ENCODE data around the gene PCDHGA2. TPM values are rescaled to one million over a fixed set of nuclear protein-coding genes. Genes with fewer than 3 reads are reported as not detected.
A peak's percentile ranks its signal among the peaks of the same experiment; 100 is the strongest.
"Not testable (repeated sequence)": the region's sequence is repeated elsewhere in the genome, so short reads cannot be mapped to it uniquely, and the experiment has no call there.

The PCDHGA2 gene
- total RNA-seq, 1 experiment from 2014 or later = 0.12 TPM

DNA sequence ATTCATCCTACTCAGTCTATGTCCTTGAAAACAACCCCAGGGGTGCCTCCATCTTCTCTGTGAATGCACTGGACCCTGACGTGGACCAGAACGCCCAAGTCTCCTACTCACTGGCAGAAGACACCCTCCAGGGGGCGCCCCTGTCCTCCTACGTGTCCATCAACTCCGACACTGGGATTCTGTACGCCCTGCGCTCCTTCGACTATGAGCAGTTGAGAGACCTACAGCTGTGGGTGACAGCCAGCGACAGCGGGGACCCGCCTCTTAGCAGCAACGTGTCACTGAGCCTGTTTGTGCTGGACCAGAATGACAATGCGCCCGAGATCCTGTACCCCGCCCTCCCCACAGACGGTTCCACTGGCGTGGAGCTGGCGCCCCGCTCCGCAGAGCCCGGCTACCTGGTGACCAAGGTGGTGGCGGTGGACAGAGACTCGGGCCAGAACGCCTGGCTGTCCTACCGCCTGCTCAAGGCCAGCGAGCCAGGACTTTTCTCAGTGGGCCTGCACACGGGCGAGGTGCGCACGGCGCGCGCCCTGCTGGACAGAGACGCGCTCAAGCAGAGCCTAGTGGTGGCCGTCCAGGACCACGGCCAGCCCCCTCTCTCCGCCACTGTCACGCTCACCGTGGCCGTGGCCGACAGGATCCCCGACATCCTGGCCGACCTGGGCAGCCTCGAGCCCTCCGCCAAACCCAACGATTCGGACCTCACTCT lies 37.0 kb downstream of the PCDHGA2 start:
- DNase-seq (ENCODE audit: extremely low read depth, low read depth) = not testable (repeated sequence)

DNA sequence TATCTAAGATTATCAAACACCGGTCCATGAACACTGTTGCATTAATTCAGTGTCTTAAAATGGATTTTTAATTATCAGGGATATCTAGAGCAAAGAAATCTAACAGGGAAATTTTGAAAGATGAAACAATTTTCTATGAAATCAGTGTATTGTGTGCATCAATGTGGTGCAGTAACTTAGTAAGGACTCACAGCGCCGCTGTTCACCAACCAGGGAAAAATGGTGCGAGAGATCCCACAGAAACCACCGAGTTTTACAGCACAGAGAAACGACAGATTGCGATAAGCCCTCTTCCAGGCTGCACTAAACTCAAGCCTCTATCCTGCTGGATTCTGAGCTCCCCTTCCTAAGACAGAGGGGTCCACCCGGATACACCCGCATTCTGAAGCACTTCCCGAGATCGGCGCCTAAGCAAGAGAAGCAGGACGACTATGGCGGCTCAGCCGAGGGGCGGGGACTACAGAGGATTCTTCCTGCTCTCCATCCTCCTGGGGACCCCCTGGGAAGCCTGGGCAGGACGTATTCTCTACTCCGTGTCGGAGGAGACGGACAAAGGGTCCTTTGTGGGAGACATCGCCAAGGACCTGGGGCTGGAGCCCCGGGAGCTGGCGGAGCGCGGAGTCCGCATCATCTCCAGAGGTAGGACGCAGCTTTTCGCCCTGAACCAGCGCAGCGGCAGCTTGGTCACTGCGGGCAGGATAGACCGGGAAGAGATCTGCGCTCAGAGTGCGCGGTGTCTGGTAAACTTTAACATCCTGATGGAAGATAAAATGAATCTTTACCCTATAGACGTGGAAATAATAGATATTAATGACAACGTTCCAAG lies 44.1 kb downstream of the PCDHGA2 start, which contains the start of gene PCDHGA7:
Gene PCDHGA7 (plus strand): TSS at position 274 of the 826 bp plus-strand sequence. CDS start 158 bp downstream, at position 432.
- no peak for DNase-seq (ENCODE audit: extremely low read depth, low read depth)

DNA sequence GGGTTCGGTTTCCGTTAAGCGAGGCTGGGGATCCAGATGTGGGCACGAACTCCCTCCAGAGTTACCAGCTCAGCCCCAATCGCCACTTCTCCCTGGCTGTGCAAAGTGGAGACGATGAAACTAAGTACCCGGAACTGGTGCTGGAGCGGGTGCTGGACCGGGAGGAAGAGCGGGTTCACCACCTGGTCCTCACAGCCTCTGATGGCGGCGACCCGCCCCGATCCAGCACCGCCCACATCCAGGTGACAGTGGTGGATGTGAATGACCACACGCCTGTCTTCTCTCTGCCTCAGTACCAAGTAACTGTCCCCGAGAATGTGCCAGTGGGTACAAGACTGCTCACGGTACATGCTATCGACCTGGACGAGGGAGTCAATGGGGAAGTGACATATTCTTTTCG lies 44.8 kb downstream of the PCDHGA2 start:
- DNase-seq (ENCODE audit: extremely low read depth, low read depth) = no peak

DNA sequence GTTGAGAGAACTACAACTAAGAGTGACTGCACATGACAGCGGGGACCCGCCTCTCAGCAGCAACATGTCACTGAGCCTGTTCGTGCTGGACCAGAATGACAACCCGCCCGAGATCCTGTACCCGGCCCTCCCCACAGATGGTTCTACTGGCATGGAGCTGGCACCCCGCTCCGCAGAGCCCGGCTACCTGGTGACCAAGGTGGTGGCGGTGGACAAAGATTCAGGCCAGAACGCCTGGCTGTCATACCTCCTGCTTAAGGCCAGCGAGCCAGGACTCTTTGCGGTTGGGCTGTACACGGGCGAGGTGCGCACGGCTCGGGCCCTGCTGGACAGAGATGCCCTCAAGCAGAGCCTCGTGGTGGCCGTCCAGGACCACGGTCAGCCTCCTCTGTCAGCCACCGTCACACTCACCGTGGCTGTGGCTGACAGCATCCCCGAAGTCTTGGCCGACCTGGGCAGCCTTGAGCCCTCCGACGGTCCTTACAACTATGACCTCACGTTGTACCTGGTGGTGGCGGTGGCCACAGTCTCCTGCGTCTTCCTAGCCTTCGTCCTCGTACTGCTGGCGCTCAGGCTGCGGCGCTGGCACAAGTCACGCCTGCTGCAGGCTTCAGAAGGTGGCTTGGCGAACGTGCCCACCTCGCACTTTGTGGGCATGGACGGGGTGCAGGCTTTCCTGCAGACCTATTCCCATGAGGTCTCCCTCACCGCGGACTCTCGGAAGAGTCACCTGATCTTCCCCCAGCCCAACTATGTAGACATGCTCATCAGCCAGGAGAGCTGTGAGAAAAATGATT lies 46.1 kb downstream of the PCDHGA2 start:
- no peak for DNase-seq (ENCODE audit: extremely low read depth, low read depth)

DNA sequence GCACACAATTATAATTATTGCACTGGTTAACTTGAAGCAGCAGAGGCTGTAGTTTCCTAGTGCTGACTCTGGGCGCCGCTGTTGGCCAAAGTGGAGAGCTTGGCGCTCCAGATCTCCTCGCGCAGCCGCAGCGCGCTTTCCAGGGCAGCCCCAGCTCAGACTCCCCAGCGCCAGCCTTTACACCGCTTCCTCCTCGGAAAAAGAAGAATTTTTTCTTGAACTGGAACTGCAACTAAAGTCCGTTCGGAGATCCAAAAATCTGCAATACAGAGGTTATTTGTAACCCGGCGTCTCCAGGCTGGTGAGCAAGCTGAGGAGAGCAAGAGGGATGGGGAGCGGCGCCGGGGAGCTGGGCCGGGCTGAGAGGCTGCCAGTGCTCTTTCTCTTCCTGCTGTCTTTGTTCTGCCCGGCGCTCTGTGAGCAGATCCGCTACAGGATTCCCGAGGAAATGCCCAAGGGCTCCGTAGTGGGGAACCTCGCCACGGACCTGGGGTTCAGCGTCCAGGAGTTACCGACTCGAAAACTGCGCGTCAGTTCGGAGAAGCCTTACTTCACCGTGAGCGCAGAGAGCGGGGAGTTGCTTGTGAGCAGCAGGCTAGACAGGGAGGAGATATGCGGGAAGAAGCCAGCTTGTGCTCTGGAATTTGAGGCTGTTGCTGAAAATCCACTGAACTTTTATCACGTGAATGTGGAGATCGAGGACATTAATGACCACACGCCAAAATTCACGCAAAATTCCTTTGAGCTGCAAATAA lies 49.2 kb downstream of the PCDHGA2 start, which contains the start of gene PCDHGB4:
Gene PCDHGB4 (plus strand): TSS at position 142 of the 755 bp plus-strand sequence. CDS start 187 bp downstream, at position 329.
- DNase-seq (ENCODE audit: extremely low read depth, low read depth) = peak; percentile 36

DNA sequence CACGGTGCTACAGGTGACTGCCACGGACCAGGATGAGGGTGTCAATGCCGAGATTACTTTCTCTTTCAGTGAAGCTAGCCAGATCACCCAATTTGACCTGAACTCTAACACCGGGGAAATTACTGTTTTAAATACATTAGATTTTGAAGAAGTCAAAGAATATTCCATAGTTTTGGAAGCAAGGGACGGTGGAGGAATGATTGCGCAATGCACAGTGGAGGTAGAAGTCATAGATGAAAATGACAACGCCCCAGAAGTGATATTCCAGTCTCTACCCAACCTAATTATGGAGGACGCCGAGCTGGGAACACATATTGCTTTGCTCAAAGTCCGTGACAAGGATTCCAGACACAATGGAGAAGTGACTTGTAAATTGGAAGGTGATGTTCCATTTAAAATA lies 50.1 kb downstream of the PCDHGA2 start:
- no peak for DNase-seq (ENCODE audit: extremely low read depth, low read depth)

DNA sequence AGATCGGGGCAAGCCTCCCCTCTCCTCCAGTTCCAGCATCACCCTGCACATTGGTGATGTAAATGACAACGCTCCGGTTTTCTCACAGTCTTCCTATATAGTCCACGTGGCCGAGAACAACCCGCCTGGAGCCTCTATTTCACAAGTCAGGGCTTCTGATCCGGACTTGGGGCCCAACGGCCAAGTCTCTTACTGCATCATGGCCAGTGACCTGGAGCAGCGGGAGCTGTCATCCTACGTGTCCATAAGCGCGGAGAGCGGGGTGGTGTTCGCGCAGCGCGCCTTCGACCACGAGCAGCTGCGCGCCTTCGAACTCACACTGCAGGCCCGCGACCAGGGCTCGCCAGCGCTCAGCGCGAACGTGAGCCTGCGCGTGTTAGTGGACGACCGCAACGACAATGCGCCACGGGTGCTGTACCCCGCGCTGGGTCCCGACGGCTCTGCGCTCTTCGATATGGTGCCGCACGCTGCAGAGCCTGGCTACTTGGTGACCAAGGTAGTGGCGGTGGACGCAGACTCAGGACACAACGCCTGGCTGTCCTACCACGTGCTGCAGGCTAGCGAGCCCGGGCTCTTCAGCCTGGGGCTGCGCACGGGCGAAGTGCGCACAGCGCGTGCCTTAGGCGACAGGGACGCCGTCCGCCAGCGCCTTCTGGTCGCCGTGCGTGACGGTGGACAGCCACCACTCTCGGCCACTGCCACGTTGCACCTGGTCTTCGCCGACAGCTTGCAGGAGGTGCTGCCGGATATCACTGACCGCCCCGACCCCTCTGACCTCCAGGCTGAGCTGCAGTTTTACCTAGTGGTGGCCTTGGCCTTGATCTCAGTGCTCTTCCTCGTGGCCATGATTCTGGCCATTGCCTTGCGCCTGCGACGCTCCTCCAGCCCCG lies 50.8 kb downstream of the PCDHGA2 start:
- no peak for DNase-seq (ENCODE audit: extremely low read depth, low read depth)

DNA sequence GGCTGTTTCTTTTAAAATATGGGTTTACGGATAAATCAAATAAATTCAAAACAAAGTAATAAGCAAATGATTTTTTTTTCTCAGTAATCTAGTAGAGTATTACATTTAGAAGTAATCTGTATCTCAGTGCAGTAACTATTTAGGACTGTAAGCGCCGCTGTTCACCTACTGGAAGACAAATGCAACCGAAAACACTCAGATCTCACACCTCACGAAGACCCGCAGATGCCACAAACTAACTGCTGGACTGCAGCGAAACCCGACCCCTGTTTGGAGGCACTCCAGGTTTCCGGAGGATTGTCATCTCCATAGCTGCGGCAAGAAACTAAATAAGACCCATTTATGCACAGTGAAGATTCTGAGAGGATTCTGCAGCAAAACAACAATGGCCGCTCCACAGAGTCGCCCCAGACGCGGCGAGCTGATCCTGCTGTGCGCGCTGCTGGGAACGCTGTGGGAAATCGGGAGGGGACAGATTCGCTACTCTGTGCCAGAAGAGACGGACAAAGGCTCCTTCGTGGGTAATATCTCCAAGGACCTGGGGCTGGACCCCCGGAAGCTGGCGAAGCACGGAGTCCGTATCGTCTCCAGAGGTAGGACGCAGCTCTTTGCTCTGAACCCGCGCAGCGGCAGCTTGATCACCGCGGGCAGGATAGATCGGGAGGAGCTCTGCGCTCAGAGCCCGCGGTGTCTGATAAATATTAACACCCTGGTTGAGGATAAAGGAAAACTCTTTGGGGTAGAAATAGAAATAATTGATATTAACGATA lies 54.1 kb downstream of the PCDHGA2 start, which contains the start of gene PCDHGA8:
Gene PCDHGA8 (plus strand): TSS at position 205 of the 770 bp plus-strand sequence. CDS start 181 bp downstream, at position 386.
- no peak for DNase-seq (ENCODE audit: extremely low read depth, low read depth)

Other genes starting within 250 kb of the PCDHGA2 start
- gene PCDHB2, start 244.1 kb upstream of the PCDHGA2 start, total RNA-seq (2014; rRNA removed; shearing (Covaris generic)) = 0.29 and 0.52 TPM in 2 replicates
- gene PCDHB3, start 238.3 kb upstream of the PCDHGA2 start, total RNA-seq (2014; rRNA removed; shearing (Covaris generic)) = 0.12 and 0.14 TPM in 2 replicates
- not detected in 2 replicates for gene PCDHB4, start 216.9 kb upstream of the PCDHGA2 start, total RNA-seq (2014; rRNA removed; shearing (Covaris generic))
- gene PCDHB5, start 203.6 kb upstream of the PCDHGA2 start, total RNA-seq (2014; rRNA removed; shearing (Covaris generic)) = 0.07 TPM in 1 of 2 replicates, not detected in the other
- not detected in 2 replicates for gene PCDHB6, start 188.7 kb upstream of the PCDHGA2 start, total RNA-seq (2014; rRNA removed; shearing (Covaris generic))
- 0.17 and 0.25 TPM in 2 replicates for gene PCDHB7, start 166.1 kb upstream of the PCDHGA2 start, total RNA-seq (2014; rRNA removed; shearing (Covaris generic))
- 0.14 and 0.22 TPM in 2 replicates for gene PCDHB8, start 161.0 kb upstream of the PCDHGA2 start, total RNA-seq (2014; rRNA removed; shearing (Covaris generic))
- gene PCDHB16, start 156.4 kb upstream of the PCDHGA2 start, total RNA-seq (2014; rRNA removed; shearing (Covaris generic)) = 0.32 and 0.69 TPM in 2 replicates
- gene PCDHB9, start 151.6 kb upstream of the PCDHGA2 start, total RNA-seq (2014; rRNA removed; shearing (Covaris generic)) = 0.40 and 0.69 TPM in 2 replicates
- 0.35 and 0.72 TPM in 2 replicates for gene PCDHB10, start 146.4 kb upstream of the PCDHGA2 start, total RNA-seq (2014; rRNA removed; shearing (Covaris generic))
- 5.4 and 6.0 TPM in 2 replicates for gene PCDHB11, start 139.1 kb upstream of the PCDHGA2 start, total RNA-seq (2014; rRNA removed; shearing (Covaris generic))
- gene PCDHB12, start 130.0 kb upstream of the PCDHGA2 start, total RNA-seq (2014; rRNA removed; shearing (Covaris generic)) = 0.75 and 0.99 TPM in 2 replicates
- gene PCDHB13, start 124.8 kb upstream of the PCDHGA2 start, total RNA-seq (2014; rRNA removed; shearing (Covaris generic)) = 2.2 and 2.5 TPM in 2 replicates
- gene PCDHB14, start 115.4 kb upstream of the PCDHGA2 start, total RNA-seq (2014; rRNA removed; shearing (Covaris generic)) = 2.7 and 2.8 TPM in 2 replicates
- 0.12 and 0.20 TPM in 2 replicates for gene PCDHB15, start 93.4 kb upstream of the PCDHGA2 start, total RNA-seq (2014; rRNA removed; shearing (Covaris generic))
- not detected in 2 replicates for gene SLC25A2, start 34.7 kb upstream of the PCDHGA2 start, total RNA-seq (2014; rRNA removed; shearing (Covaris generic))
- gene TAF7, start 18.0 kb upstream of the PCDHGA2 start, total RNA-seq (2014; rRNA removed; shearing (Covaris generic)) = 91.7 and 130 TPM in 2 replicates
- 0.72 and 1.6 TPM in 2 replicates for gene PCDHGA1, start 8.2 kb upstream of the PCDHGA2 start, total RNA-seq (2014; rRNA removed; shearing (Covaris generic))
- gene PCDHGA3, start 5.1 kb downstream of the PCDHGA2 start, total RNA-seq (2014; rRNA removed; shearing (Covaris generic)) = 0.17 TPM in 1 of 2 replicates, not detected in the other
- 1.1 and 2.6 TPM in 2 replicates for gene PCDHGB1, start 11.3 kb downstream of the PCDHGA2 start, total RNA-seq (2014; rRNA removed; shearing (Covaris generic))
- 0.79 and 1.3 TPM in 2 replicates for gene PCDHGA4, start 16.3 kb downstream of the PCDHGA2 start, total RNA-seq (2014; rRNA removed; shearing (Covaris generic))
- gene PCDHGB2, start 21.2 kb downstream of the PCDHGA2 start, total RNA-seq (2014; rRNA removed; shearing (Covaris generic)) = 1.8 and 2.0 TPM in 2 replicates
- gene PCDHGA5, start 25.4 kb downstream of the PCDHGA2 start, total RNA-seq (2014; rRNA removed; shearing (Covaris generic)) = 0.58 and 0.62 TPM in 2 replicates
- 0.52 and 1.1 TPM in 2 replicates for gene PCDHGB3, start 31.5 kb downstream of the PCDHGA2 start, total RNA-seq (2014; rRNA removed; shearing (Covaris generic))
- 1.1 and 1.2 TPM in 2 replicates for gene PCDHGA6, start 35.1 kb downstream of the PCDHGA2 start, total RNA-seq (2014; rRNA removed; shearing (Covaris generic))
- gene PCDHGA7, start 44.0 kb downstream of the PCDHGA2 start, total RNA-seq (2014; rRNA removed; shearing (Covaris generic)) = 0.54 and 0.55 TPM in 2 replicates
- 5.5 and 5.6 TPM in 2 replicates for gene PCDHGB4, start 48.9 kb downstream of the PCDHGA2 start, total RNA-seq (2014; rRNA removed; shearing (Covaris generic))
- gene PCDHGA8, start 53.9 kb downstream of the PCDHGA2 start, total RNA-seq (2014; rRNA removed; shearing (Covaris generic)) = 0.97 and 1.4 TPM in 2 replicates
- 0.72 and 1.6 TPM in 2 replicates for gene PCDHGB5, start 59.2 kb downstream of the PCDHGA2 start, total RNA-seq (2014; rRNA removed; shearing (Covaris generic))
- gene PCDHGA9, start 64.0 kb downstream of the PCDHGA2 start, total RNA-seq (2014; rRNA removed; shearing (Covaris generic)) = 0.92 and 1.6 TPM in 2 replicates
- gene PCDHGB6, start 69.3 kb downstream of the PCDHGA2 start, total RNA-seq (2014; rRNA removed; shearing (Covaris generic)) = 0.55 and 0.62 TPM in 2 replicates
- 5.1 TPM in 2 replicates for gene PCDHGA10, start 74.2 kb downstream of the PCDHGA2 start, total RNA-seq (2014; rRNA removed; shearing (Covaris generic))
- gene PCDHGB7, start 78.9 kb downstream of the PCDHGA2 start, total RNA-seq (2014; rRNA removed; shearing (Covaris generic)) = 0.79 and 0.89 TPM in 2 replicates
- gene PCDHGA11, start 82.3 kb downstream of the PCDHGA2 start, total RNA-seq (2014; rRNA removed; shearing (Covaris generic)) = 0.52 and 0.87 TPM in 2 replicates
- gene PCDHGA12, start 91.7 kb downstream of the PCDHGA2 start, total RNA-seq (2014; rRNA removed; shearing (Covaris generic)) = 0.20 and 0.42 TPM in 2 replicates
- gene PCDHGC3, start 137.2 kb downstream of the PCDHGA2 start, total RNA-seq (2014; rRNA removed; shearing (Covaris generic)) = 5.9 and 7.0 TPM in 2 replicates
- gene PCDHGC4, start 146.3 kb downstream of the PCDHGA2 start, total RNA-seq (2014; rRNA removed; shearing (Covaris generic)) = 0.12 TPM in 2 replicates
- gene PCDHGC5, start 150.3 kb downstream of the PCDHGA2 start, total RNA-seq (2014; rRNA removed; shearing (Covaris generic)) = 0.30 TPM in 1 of 2 replicates, not detected in the other